Activated T-cell treated with anti-CD3 and anti-CD28 coated beads, Interleukin-2, amount 50 U/mL, for 24 hours (primary cell): ENCODE results near the gene IL1RAPL1.
"Not testable (repeated sequence)": the region's sequence is repeated elsewhere in the genome, so short reads cannot be mapped to it uniquely, and the experiment has no call there.

Source experiments
- DNase-seq: peaks from one replicate; pipeline ENCODE4 v3.0.0-alpha.2; 2020
- H3K27ac Mint-ChIP-seq: 2 replicates; pipeline ENCODE4 v1.8.0; 2020; ENCODE audit warnings: mild to moderate bottlenecking, mixed read lengths
- H3K27me3 Mint-ChIP-seq: 2 replicates; pipeline ENCODE4 v1.8.0; 2020; ENCODE audit warnings: mixed read lengths
- H3K36me3 Mint-ChIP-seq: 2 replicates; pipeline ENCODE4 v1.8.0; 2020; ENCODE audit warnings: low read depth, mixed read lengths
- H3K4me1 Mint-ChIP-seq: 2 replicates; pipeline ENCODE4 v1.8.0; 2020; ENCODE audit warnings: low read depth, mixed read lengths
- H3K4me3 Mint-ChIP-seq: 2 replicates; pipeline ENCODE4 v1.8.0; 2020; ENCODE audit warnings: mild to moderate bottlenecking, moderate library complexity, mixed read lengths
- H3K9me3 Mint-ChIP-seq: 2 replicates; pipeline ENCODE4 v1.8.0; 2020; ENCODE audit warnings: mixed read lengths

The IL1RAPL1 gene

GRCh38 chrX:28773807-28774206, 186.6 kb downstream of the IL1RAPL1 start:
- Mint-ChIP-seq H3K36me3 (no peaks in the 10 kb centered on the region), H3K4me1 (no peaks in the 10 kb centered on the region), H3K9me3 (no peaks in the 10 kb centered on the region), H3K4me3 (no peak overlapping the region), H3K27me3 (no peaks in the 10 kb centered on the region), H3K27ac (no peak overlapping the region)
- no peak for DNase-seq

DNA sequence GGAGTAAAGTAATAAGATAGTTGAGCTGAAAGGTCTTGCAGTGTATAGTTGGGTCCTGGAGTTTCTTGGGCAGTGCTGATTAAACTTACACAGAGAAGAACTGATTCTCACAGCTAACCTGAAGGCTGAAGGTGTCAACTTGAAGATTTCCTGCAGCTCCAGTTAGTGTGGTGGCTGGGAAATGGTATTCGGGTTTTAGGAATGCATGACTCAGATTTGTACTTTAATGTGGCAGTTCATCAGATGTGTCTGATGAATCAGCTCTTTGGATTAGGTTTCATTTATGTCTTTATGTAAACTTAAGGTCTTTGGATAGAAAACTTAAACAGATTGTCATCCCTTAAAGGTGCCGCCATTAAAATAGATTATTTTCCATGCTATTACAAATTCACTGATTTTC, 200.0 kb downstream of the IL1RAPL1 start:
- peaks cover 6% of the 10 kb centered on the region for H3K27me3 Mint-ChIP-seq
- no peak overlapping the region for H3K4me3 Mint-ChIP-seq
- no peaks in the 10 kb centered on the region for H3K36me3 Mint-ChIP-seq
- no peak overlapping the region for H3K27ac Mint-ChIP-seq
- no peak for DNase-seq
- no peaks in the 10 kb centered on the region for H3K4me1 Mint-ChIP-seq
- H3K9me3 Mint-ChIP-seq: no peaks in the 10 kb centered on the region

DNA sequence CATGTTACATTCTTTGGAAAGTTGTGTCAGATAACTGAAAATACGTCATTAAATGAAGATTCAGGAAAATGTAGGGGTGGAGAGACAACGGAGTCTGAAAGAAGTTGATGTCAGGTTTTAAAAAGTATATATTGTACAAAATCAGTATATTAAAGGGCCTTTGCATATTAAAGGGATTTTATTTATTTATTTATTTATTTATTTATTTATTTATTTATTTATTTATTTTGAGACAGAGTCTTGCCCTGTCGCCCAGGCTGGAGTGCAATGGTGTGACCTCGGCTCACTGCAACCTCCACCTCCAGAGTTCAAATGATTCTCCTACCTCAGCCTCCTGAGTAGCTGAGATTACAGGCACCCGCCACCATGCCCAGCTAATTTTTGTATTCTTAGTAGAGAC, 213.4 kb downstream of the IL1RAPL1 start:
- H3K9me3 Mint-ChIP-seq, H3K4me3 Mint-ChIP-seq, H3K4me1 Mint-ChIP-seq, DNase-seq, H3K27ac Mint-ChIP-seq, H3K27me3 Mint-ChIP-seq, H3K36me3 Mint-ChIP-seq: not testable (repeated sequence)

DNA sequence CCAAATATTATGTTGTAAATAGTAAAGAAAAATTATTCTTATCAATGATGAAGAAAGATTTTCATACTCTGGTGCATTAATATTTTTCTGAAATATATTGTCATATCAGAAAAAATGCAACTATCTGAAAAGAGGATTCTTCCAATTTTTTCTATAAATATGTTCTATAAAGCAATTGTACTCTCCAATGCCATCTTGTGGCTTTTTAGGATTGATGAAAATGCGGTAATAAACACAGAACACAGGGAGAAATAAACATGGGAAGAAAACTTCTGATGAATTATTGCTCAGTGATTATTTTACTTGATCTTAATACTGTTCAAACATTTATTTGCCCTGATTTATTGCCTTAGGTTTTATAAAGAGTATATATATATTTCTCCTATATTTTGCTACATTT, 215.4 kb downstream of the IL1RAPL1 start:
- peaks cover 2% of the 10 kb centered on the region for H3K9me3 Mint-ChIP-seq

DNA sequence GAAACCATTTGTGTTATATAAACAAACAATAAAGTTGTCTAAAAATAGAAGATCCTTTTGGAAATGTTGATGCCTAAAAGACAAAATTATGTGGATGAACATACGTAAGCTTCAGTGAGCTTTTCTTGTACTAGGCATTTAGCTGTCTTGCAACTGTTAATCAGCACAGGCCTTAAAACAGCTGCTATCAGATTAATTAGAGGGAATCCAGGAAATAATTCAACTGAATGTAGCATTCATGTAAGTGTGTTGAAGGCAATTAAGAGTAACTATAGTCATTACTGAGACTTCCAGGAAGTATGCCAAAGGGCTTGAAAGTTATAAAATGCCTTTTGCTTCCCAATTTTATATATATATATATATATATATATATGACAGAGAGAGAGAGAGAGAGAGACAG, 248.7 kb downstream of the IL1RAPL1 start:
- Mint-ChIP-seq H3K27ac (no peak overlapping the region), H3K36me3 (no peaks in the 10 kb centered on the region), H3K4me3 (no peak overlapping the region), H3K4me1 (no peaks in the 10 kb centered on the region), H3K9me3 (no peaks in the 10 kb centered on the region), H3K27me3 (peaks cover 3% of the 10 kb centered on the region)
- DNase-seq: no peak

More for the DNA sequence above, 215.4 kb downstream of the IL1RAPL1 start:
- Mint-ChIP-seq H3K27me3 (peaks cover 3% of the 10 kb centered on the region), H3K36me3 (no peaks in the 10 kb centered on the region), H3K4me1 (no peaks in the 10 kb centered on the region), H3K27ac (no peak overlapping the region), H3K4me3 (no peak overlapping the region)
- DNase-seq: no peak

GRCh38 chrX:28843817-28844216, 256.6 kb downstream of the IL1RAPL1 start:
- no peak overlapping the region for H3K27ac Mint-ChIP-seq
- DNase-seq: no peak
- peaks cover 2% of the 10 kb centered on the region for H3K27me3 Mint-ChIP-seq
- H3K4me3 Mint-ChIP-seq: no peak overlapping the region
- H3K36me3 Mint-ChIP-seq: no peaks in the 10 kb centered on the region
- H3K4me1 Mint-ChIP-seq: no peaks in the 10 kb centered on the region
- H3K9me3 Mint-ChIP-seq: no peaks in the 10 kb centered on the region

GRCh38 chrX:28847423-28847822, 260.2 kb downstream of the IL1RAPL1 start:
- H3K4me3 Mint-ChIP-seq: no peak overlapping the region
- no peak overlapping the region for H3K27ac Mint-ChIP-seq
- no peaks in the 10 kb centered on the region for H3K9me3 Mint-ChIP-seq
- H3K27me3 Mint-ChIP-seq: peaks cover 2% of the 10 kb centered on the region
- H3K36me3 Mint-ChIP-seq: no peaks in the 10 kb centered on the region
- no peaks in the 10 kb centered on the region for H3K4me1 Mint-ChIP-seq
- DNase-seq: no peak

- DNase-seq: no peak
- no peaks in the 10 kb centered on the region for H3K4me1 Mint-ChIP-seq
- no peak overlapping the region for H3K27ac Mint-ChIP-seq
- no peak overlapping the region for H3K4me3 Mint-ChIP-seq
- H3K27me3 Mint-ChIP-seq: peaks cover 2% of the 10 kb centered on the region
- H3K36me3 Mint-ChIP-seq: no peaks in the 10 kb centered on the region
- no peaks in the 10 kb centered on the region for H3K9me3 Mint-ChIP-seq
These were observed 261.5 kb downstream of the IL1RAPL1 start for GRCh38 chrX:28848707-28849106.

DNA sequence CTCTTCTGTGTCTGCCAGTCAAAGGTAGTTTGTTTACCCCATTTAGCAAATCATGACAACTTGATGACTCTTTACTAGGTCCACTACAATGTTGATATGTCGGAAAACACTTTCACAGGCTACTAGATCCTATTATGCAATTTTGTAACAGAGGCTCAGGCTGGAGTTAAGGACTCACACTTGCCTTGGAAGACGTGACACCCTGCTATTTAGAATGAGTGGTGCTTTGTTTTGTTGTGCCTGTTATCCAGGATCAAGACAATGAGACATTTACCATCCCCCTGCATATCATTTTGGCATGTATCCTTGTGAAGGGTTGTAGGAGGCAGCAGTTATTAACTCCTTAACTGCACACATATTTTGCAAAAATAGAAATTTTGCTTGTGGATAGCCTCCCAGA, 263.7 kb downstream of the IL1RAPL1 start:
- Mint-ChIP-seq H3K36me3 (no peaks in the 10 kb centered on the region), H3K27ac (no peak overlapping the region), H3K4me1 (no peaks in the 10 kb centered on the region), H3K27me3 (peaks cover 7% of the 10 kb centered on the region), H3K9me3 (no peaks in the 10 kb centered on the region), H3K4me3 (no peak overlapping the region)
- DNase-seq: no peak

- Mint-ChIP-seq H3K27me3 (peaks cover 7% of the 10 kb centered on the region), H3K27ac (no peak overlapping the region), H3K4me3 (no peak overlapping the region), H3K36me3 (no peaks in the 10 kb centered on the region), H3K4me1 (no peaks in the 10 kb centered on the region), H3K9me3 (no peaks in the 10 kb centered on the region)
- no peak for DNase-seq
These were observed 264.6 kb downstream of the IL1RAPL1 start for GRCh38 chrX:28851871-28852270.

GRCh38 chrX:28854637-28855036, 267.4 kb downstream of the IL1RAPL1 start:
- H3K9me3 Mint-ChIP-seq: no peaks in the 10 kb centered on the region
- no peak overlapping the region for H3K27ac Mint-ChIP-seq
- DNase-seq: no peak
- H3K4me1 Mint-ChIP-seq: no peaks in the 10 kb centered on the region
- peaks cover 4% of the 10 kb centered on the region for H3K27me3 Mint-ChIP-seq
- no peaks in the 10 kb centered on the region for H3K36me3 Mint-ChIP-seq
- H3K4me3 Mint-ChIP-seq: no peak overlapping the region

DNA sequence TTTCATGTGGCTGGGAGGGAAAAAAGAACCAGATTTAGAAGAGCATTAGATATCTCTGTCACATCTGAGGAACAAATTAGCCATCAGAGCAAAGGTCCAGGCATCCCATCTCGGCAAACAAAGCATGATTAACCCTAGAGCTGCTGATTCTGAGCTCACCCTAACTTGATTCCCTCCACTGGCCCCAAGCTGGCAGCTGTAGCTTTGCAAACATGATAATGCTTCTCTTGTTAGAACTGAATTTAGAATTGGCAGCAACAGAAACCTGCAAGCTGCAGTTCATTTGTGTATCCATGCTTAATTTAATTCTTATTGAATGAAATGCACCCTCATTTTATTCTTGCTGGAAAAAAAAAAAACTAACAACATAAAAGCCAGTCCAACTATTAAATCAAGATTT, 289.2 kb downstream of the IL1RAPL1 start:
- no peaks in the 10 kb centered on the region for H3K4me1 Mint-ChIP-seq
- H3K27me3 Mint-ChIP-seq: peaks cover 5% of the 10 kb centered on the region
- DNase-seq: no peak
- H3K4me3 Mint-ChIP-seq: no peak overlapping the region
- H3K36me3 Mint-ChIP-seq: no peaks in the 10 kb centered on the region
- no peak overlapping the region for H3K27ac Mint-ChIP-seq
- H3K9me3 Mint-ChIP-seq: no peaks in the 10 kb centered on the region

GRCh38 chrX:28876901-28877300, 289.7 kb downstream of the IL1RAPL1 start:
- Mint-ChIP-seq H3K4me1 (no peaks in the 10 kb centered on the region), H3K27ac (no peak overlapping the region), H3K4me3 (no peak overlapping the region), H3K9me3 (no peaks in the 10 kb centered on the region), H3K27me3 (peaks cover 5% of the 10 kb centered on the region), H3K36me3 (no peaks in the 10 kb centered on the region)
- no peak for DNase-seq

DNA sequence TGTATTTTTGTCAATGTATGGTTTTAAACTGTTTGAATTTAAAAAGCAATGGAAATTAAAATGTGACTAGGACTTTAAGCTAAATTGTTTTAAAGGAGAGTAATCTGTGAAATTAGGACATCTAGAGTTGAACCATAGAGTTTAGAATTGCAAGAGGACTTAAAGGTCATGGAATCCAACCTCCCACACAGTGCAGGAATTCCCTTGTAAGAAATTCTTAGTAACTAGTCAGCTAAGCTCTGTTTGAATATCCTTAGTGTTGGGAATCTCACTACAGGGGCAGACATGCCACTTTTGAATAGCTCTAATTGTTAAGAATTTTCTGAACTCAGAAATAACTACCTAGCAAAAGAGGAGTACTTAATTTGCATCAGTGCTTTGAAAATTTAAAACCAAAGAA, 292.9 kb downstream of the IL1RAPL1 start:
- H3K9me3 Mint-ChIP-seq: no peaks in the 10 kb centered on the region
- DNase-seq: no peak
- H3K36me3 Mint-ChIP-seq: no peaks in the 10 kb centered on the region
- no peak overlapping the region for H3K4me3 Mint-ChIP-seq
- H3K4me1 Mint-ChIP-seq: no peaks in the 10 kb centered on the region
- H3K27ac Mint-ChIP-seq: no peak overlapping the region
- H3K27me3 Mint-ChIP-seq: peaks cover 5% of the 10 kb centered on the region

DNA sequence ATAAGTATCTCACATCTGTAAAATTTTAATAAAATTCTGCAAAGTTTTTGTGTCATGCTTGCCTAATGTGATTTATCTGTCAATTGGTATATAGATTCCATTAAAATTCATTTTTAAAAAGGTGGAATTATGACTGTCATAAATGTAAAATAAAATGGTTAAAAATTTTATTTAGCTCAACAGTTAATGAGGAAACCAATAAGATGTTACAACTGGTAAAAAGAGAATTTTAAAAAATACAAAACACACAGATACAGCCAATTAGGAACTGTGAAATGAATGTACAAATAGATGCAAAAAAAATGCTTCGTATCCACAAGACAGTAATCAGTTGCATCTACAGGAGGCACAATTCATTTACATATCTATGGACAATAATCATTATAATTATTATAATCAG, 297.6 kb downstream of the IL1RAPL1 start:
- no peak for DNase-seq
- no peaks in the 10 kb centered on the region for H3K4me1 Mint-ChIP-seq
- no peak overlapping the region for H3K27ac Mint-ChIP-seq
- H3K9me3 Mint-ChIP-seq: no peaks in the 10 kb centered on the region
- H3K4me3 Mint-ChIP-seq: no peak overlapping the region
- no peaks in the 10 kb centered on the region for H3K36me3 Mint-ChIP-seq
- H3K27me3 Mint-ChIP-seq: no peaks in the 10 kb centered on the region

- Mint-ChIP-seq H3K4me3 (no peak overlapping the region), H3K27me3 (no peaks in the 10 kb centered on the region), H3K4me1 (no peaks in the 10 kb centered on the region), H3K27ac (no peak overlapping the region), H3K36me3 (no peaks in the 10 kb centered on the region), H3K9me3 (no peaks in the 10 kb centered on the region)
- no peak for DNase-seq
These were observed 301.2 kb downstream of the IL1RAPL1 start for GRCh38 chrX:28888416-28888815.
